Panc1 (cell line): Measurements from ENCODE around the gene ACCSL. TPM values are rescaled to one million over a fixed set of nuclear protein-coding genes. Genes with fewer than 3 reads are reported as not detected.

ENCODE experiments used
- ATAC-seq: fragments of 200-7000 bp; cut with Tn5 transposase; 2 replicates; pipeline ENCODE4 v1.9.1; 2020; ENCODE audit warnings: mild to moderate bottlenecking, moderate library complexity
- BruUV-seq: library from RNA; stranded (reverse); fragments of 400-500 nt; replicated peaks from 2 replicates; lab custom pipeline; 2021; lab: Mats Ljungman, UMichigan
- CTCF ChIA-PET: fragments of 300-600 bp; sonication (Branson Sonifier 250); formaldehyde crosslinking; loops from one replicate; lab custom pipeline; 2022; ENCODE audit warnings: antibody characterized with exemption; lab: Charles Lee
- POLR2A ChIA-PET: fragments of 300-600 bp; sonication (Branson Sonifier 250); formaldehyde crosslinking; loops from one replicate; lab custom pipeline; 2022; ENCODE audit warnings: antibody characterized with exemption; lab: Charles Lee
- DNase-seq: peaks from one replicate; pipeline ENCODE4 v3.0.0-alpha.2; 2010; ENCODE audit warnings: low read depth, low spot score
- H3K27ac ChIP-seq: 2 replicates; pipeline ENCODE4 v1.5.1; 2011; ENCODE audit warnings: mild to moderate bottlenecking, low read length, inconsistent platforms
- H3K27me3 ChIP-seq: fragments of 200-500 bp; sonication (Bioruptor generic); 2 replicates; pipeline ENCODE4 v1.6.0; 2014; ENCODE audit warnings: low read length, inconsistent platforms; ENCODE audit not compliant: control insufficient read depth, insufficient read depth
- H3K36me3 ChIP-seq: fragments of 200-500 bp; sonication (Bioruptor generic); 2 replicates; pipeline ENCODE4 v1.5.1; 2014; ENCODE audit warnings: inconsistent platforms, mild to moderate bottlenecking, low read length, moderate library complexity; ENCODE audit not compliant: control insufficient read depth, insufficient read depth
- H3K4me1 ChIP-seq: 2 replicates; pipeline ENCODE4 v1.5.1; 2011; ENCODE audit warnings: inconsistent platforms, mild to moderate bottlenecking, low read length, moderate library complexity; ENCODE audit not compliant: control insufficient read depth, insufficient read depth
- H3K4me3 ChIP-seq, 2 experiments: 2 replicates each; pipeline ENCODE4 v1.5.1; 2011 to 2012; ENCODE audit warnings: low read depth in 2 of 2, low read length in 2 of 2, mild to moderate bottlenecking in 2 of 2, inconsistent platforms in 1 of 2, moderate library complexity in 1 of 2
- H3K9me3 ChIP-seq: fragments of 200-500 bp; sonication (Bioruptor generic); 2 replicates; pipeline ENCODE4 v1.5.1; 2014; ENCODE audit warnings: low read depth, mild to moderate bottlenecking, inconsistent platforms, low read length, moderate library complexity; ENCODE audit not compliant: control insufficient read depth, insufficient read depth
- SIN3A ChIP-seq: IDR thresholded peaks from 2 replicates; pipeline ENCODE4 v1.6.1; 2012; ENCODE audit warnings: low read depth, mild to moderate bottlenecking, low read length, moderate library complexity, borderline replicate concordance; ENCODE audit not compliant: insufficient read depth
- TCF7L2 ChIP-seq: IDR thresholded peaks from 2 replicates; pipeline ENCODE4 v1.6.1; 2011; ENCODE audit warnings: mild to moderate bottlenecking, low read depth, low read length, inconsistent platforms
- in situ Hi-C: cut with HindIII; loops from 2 replicates; pipeline ENCODE4 v1.10.0; 2016; ENCODE audit warnings: low sequenced_read_pairs, low pct_unique_long_range_greater_than_20kb
- intact Hi-C: fragments of 100-400 bp; cut with micrococcal nuclease; formaldehyde crosslinking; loops from one replicate; pipeline ENCODE4 v1.10.0; 2022; ENCODE audit not compliant: unreplicated experiment
- total RNA-seq: library from RNA; stranded (reverse); gene quantifications from one replicate; pipeline ENCODE4 v1.2.1, GENCODE V29; 2021; ENCODE audit not compliant: unreplicated experiment
- TF ChIP-seq, protein P1 (sequence below): fragments of 450-650 bp; IDR thresholded peaks from 2 replicates; pipeline ENCODE4 v1.5.1; 2017; ENCODE audit warnings: mild to moderate bottlenecking
- TF ChIP-seq, protein P2 (sequence below), 2 experiments: IDR thresholded peaks; 2 replicates each; pipeline ENCODE4 v1.6.1; 2011 to 2012; ENCODE audit warnings: low read depth in 2 of 2, control low read depth in 1 of 2, low read length in 1 of 2, mild to moderate bottlenecking in 1 of 2, moderate library complexity in 1 of 2; ENCODE audit not compliant: insufficient read depth in 1 of 2

Gene ACCSL
- total RNA-seq, 1 experiment from 2014 or later, result not detected

DNA sequence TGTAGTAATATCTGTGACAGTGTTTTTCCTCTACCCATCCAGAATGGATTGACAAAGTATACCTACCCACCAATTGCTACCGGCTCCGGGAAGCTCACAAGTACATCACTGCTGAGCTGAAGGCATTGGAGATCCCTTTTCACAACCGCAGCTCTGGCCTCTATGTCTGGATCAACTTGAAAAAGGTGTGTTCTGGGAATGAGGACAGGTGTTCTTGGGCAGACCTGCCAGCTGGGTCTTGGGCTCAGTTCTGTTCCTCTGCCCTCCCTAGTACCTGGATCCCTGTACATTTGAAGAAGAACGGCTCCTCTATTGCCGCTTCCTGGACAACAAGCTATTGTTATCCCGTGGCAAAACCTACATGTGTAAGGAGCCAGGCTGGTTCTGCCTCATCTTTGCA, 10.5 kb downstream of the ACCSL start:
- no peak overlapping the region for H3K4me3 ChIP-seq
- in situ Hi-C loops (no loop called here), intact Hi-C loops (no loop called here)
- H3K27ac ChIP-seq, result no peak overlapping the region
- no peaks in the 10 kb centered on the region for H3K9me3 ChIP-seq
- H3K36me3 ChIP-seq, result no peaks in the 10 kb centered on the region
- no peaks in the 10 kb centered on the region for H3K27me3 ChIP-seq
- DNase-seq (no peak), ATAC-seq (no peak)
- no peak for TF ChIP-seq SIN3A
- ChIA-PET CTCF (no interaction called here), POLR2A (interaction anchor here (0.7 kb wide), 1 partner anchor 780 kb away, joined by 3 read pairs; no protein-coding TSS in a partner anchor)
- no TSS peak for BruUV-seq
- no peaks in the 10 kb centered on the region for H3K4me1 ChIP-seq

DNA sequence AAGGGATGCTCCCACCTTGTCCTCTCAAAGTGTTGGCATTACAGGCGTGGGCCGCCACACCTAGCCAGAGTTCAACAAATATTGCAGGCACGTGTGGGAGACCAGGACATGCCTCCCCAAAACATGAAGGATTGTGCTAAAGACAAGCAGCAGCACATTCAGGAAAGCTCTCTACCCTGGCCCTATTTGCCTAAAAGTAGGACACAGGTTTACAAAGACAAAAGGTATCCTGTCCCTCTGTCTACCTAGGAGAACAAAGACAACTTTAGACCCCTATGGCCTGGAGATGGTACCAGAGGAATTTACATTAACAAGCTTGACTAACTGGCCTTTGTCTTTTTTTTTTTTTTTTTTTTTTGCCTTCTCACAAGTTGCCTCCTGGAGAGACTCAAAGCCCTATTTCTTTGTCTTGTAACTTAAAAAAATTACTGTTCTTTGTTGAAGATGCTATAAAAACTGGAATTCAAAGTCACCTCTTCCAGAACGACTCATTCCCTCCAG, 17.4 kb downstream of the ACCSL start:
- intact Hi-C loops, result no loop called here
- ChIA-PET POLR2A (no interaction called here), CTCF (interaction anchor here (0.6 to 0.7 kb wide), 3 partner anchors 12 to 196 kb away, joined by 4 to 7 read pairs (median 7); no protein-coding TSS in a partner anchor)
- Histone ChIP-seq H3K27me3 (no peaks in the 10 kb centered on the region), H3K27ac (peak overlapping the region; percentile 85), H3K36me3 (no peaks in the 10 kb centered on the region), H3K9me3 (no peaks in the 10 kb centered on the region), H3K4me1 (peaks cover 10% of the 10 kb centered on the region; the same call in 1 of the 2 replicates), H3K4me3 (peak overlapping the region; percentile 65 to 90; a peak in 3 of 4 replicates)
- TF ChIP-seq, protein P1, sequence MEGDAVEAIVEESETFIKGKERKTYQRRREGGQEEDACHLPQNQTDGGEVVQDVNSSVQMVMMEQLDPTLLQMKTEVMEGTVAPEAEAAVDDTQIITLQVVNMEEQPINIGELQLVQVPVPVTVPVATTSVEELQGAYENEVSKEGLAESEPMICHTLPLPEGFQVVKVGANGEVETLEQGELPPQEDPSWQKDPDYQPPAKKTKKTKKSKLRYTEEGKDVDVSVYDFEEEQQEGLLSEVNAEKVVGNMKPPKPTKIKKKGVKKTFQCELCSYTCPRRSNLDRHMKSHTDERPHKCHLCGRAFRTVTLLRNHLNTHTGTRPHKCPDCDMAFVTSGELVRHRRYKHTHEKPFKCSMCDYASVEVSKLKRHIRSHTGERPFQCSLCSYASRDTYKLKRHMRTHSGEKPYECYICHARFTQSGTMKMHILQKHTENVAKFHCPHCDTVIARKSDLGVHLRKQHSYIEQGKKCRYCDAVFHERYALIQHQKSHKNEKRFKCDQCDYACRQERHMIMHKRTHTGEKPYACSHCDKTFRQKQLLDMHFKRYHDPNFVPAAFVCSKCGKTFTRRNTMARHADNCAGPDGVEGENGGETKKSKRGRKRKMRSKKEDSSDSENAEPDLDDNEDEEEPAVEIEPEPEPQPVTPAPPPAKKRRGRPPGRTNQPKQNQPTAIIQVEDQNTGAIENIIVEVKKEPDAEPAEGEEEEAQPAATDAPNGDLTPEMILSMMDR, result no peak
- TF ChIP-seq, protein P2, sequence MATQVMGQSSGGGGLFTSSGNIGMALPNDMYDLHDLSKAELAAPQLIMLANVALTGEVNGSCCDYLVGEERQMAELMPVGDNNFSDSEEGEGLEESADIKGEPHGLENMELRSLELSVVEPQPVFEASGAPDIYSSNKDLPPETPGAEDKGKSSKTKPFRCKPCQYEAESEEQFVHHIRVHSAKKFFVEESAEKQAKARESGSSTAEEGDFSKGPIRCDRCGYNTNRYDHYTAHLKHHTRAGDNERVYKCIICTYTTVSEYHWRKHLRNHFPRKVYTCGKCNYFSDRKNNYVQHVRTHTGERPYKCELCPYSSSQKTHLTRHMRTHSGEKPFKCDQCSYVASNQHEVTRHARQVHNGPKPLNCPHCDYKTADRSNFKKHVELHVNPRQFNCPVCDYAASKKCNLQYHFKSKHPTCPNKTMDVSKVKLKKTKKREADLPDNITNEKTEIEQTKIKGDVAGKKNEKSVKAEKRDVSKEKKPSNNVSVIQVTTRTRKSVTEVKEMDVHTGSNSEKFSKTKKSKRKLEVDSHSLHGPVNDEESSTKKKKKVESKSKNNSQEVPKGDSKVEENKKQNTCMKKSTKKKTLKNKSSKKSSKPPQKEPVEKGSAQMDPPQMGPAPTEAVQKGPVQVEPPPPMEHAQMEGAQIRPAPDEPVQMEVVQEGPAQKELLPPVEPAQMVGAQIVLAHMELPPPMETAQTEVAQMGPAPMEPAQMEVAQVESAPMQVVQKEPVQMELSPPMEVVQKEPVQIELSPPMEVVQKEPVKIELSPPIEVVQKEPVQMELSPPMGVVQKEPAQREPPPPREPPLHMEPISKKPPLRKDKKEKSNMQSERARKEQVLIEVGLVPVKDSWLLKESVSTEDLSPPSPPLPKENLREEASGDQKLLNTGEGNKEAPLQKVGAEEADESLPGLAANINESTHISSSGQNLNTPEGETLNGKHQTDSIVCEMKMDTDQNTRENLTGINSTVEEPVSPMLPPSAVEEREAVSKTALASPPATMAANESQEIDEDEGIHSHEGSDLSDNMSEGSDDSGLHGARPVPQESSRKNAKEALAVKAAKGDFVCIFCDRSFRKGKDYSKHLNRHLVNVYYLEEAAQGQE (IDR thresholded peaks at IDR 0.05; ENCODE audit: insufficient read depth in 1 of 2, low read depth in 2 of 2, low read length in 1 of 2), result no peak
- no peak for TF ChIP-seq TCF7L2
- no TSS peak for BruUV-seq
- ATAC-seq, result no peak
- no peak for DNase-seq
- in situ Hi-C loops, result no loop called here
